Ramos (cell line): Measurements from ENCODE around the gene JAZF1.
"Not testable (repeated sequence)": the region's sequence is repeated elsewhere in the genome, so short reads cannot be mapped to it uniquely, and the experiment has no call there.

Experiments
- in situ Hi-C: fragments of 300-500 bp; cut with MboI; formaldehyde crosslinking; loops from one replicate; pipeline ENCODE4 v1.14.3; 2022; ENCODE audit warnings: low sequenced_read_pairs; ENCODE audit not compliant: unreplicated experiment

Gene JAZF1

GRCh38 chr7:27872356-27873275 lies 308.0 kb downstream of the JAZF1 start:
- in situ Hi-C loops, result no loop called here

- in situ Hi-C loops, result no loop called here
These were observed 308.7 kb downstream of the JAZF1 start for GRCh38 chr7:27871866-27872265.

- in situ Hi-C loops, result no loop called here
These were observed 309.5 kb downstream of the JAZF1 start for GRCh38 chr7:27871086-27871485.

GRCh38 chr7:27870595-27870994 lies 310.0 kb downstream of the JAZF1 start:
- in situ Hi-C loops, result no loop called here

GRCh38 chr7:27869056-27869455 lies 311.5 kb downstream of the JAZF1 start:
- in situ Hi-C loops, result no loop called here

- in situ Hi-C loops, result no loop called here
These were observed 312.5 kb downstream of the JAZF1 start for GRCh38 chr7:27868131-27868550.

- in situ Hi-C loops, result no loop called here
These were observed 313.5 kb downstream of the JAZF1 start for GRCh38 chr7:27866828-27867672.

GRCh38 chr7:27866256-27866655 lies 314.3 kb downstream of the JAZF1 start:
- in situ Hi-C loops, result no loop called here

- in situ Hi-C loops, result no loop called here
These were observed 316.7 kb downstream of the JAZF1 start for GRCh38 chr7:27863880-27864279.

- in situ Hi-C loops, result no loop called here
These were observed 318.8 kb downstream of the JAZF1 start for GRCh38 chr7:27861747-27862146.

GRCh38 chr7:27860800-27861199 lies 319.8 kb downstream of the JAZF1 start:
- in situ Hi-C loops, result no loop called here

- in situ Hi-C loops, result not testable (repeated sequence)
These were observed 323.7 kb downstream of the JAZF1 start for GRCh38 chr7:27856703-27857485.

GRCh38 chr7:27850531-27850930 lies 330.1 kb downstream of the JAZF1 start:
- in situ Hi-C loops, result no loop called here

GRCh38 chr7:27846388-27846787 lies 334.2 kb downstream of the JAZF1 start:
- in situ Hi-C loops, result no loop called here

GRCh38 chr7:27843584-27844305 lies 336.9 kb downstream of the JAZF1 start:
- in situ Hi-C loops, result no loop called here

- in situ Hi-C loops, result no loop called here
These were observed 337.7 kb downstream of the JAZF1 start for GRCh38 chr7:27842851-27843250.

- in situ Hi-C loops, result no loop called here
These were observed 338.4 kb downstream of the JAZF1 start for GRCh38 chr7:27842094-27842692.

GRCh38 chr7:27840760-27841364 lies 339.7 kb downstream of the JAZF1 start:
- in situ Hi-C loops, result no loop called here

- in situ Hi-C loops, result no loop called here
These were observed 340.3 kb downstream of the JAZF1 start for GRCh38 chr7:27840313-27840712.
